HPDE6-E6E7 (cell line): ENCODE results near the gene GALM.
"Not testable (repeated sequence)": the region's sequence is repeated elsewhere in the genome, so short reads cannot be mapped to it uniquely, and the experiment has no call there.

Source experiments
- DNase-seq: peaks from one replicate; pipeline ENCODE4 v3.0.0; 2011; ENCODE audit warnings: missing footprints; ENCODE audit errors: extremely low spot score

Gene GALM

GRCh38 chr2:38739524-38739923, 73.6 kb downstream of the GALM start:
- no peak for DNase-seq

- DNase-seq: no peak
Observed at GRCh38 chr2:38740851-38741731, 75.2 kb downstream of the GALM start.

- no peak for DNase-seq
Observed at GRCh38 chr2:38742797-38743559, 77.1 kb downstream of the GALM start.

- no peak for DNase-seq
Observed at GRCh38 chr2:38743672-38744398, 77.9 kb downstream of the GALM start.

- DNase-seq: no peak
Observed at GRCh38 chr2:38744399-38744780, 78.5 kb downstream of the GALM start.

- no peak for DNase-seq
Observed at GRCh38 chr2:38745267-38745666, 79.4 kb downstream of the GALM start.

- no peak for DNase-seq
Observed at GRCh38 chr2:38747007-38747424, 81.1 kb downstream of the GALM start.

GRCh38 chr2:38747819-38748218, 81.9 kb downstream of the GALM start:
- DNase-seq: no peak

GRCh38 chr2:38748391-38748790, 82.5 kb downstream of the GALM start:
- DNase-seq: no peak

GRCh38 chr2:38748943-38749804, 83.3 kb downstream of the GALM start:
- DNase-seq: no peak

GRCh38 chr2:38750011-38750890, 84.3 kb downstream of the GALM start:
- DNase-seq: peak; percentile 50

- peak; percentile 97 for DNase-seq
Observed at GRCh38 chr2:38750891-38751595, 85.1 kb downstream of the GALM start, which contains the start of gene SRSF7. SRSF7 (minus strand) TSS chr2:38751361; CDS start chr2:38751256, 105 bp downstream.

GRCh38 chr2:38751596-38752410, 85.9 kb downstream of the GALM start:
- no peak for DNase-seq

GRCh38 chr2:38754049-38754448, 88.1 kb downstream of the GALM start:
- no peak for DNase-seq

GRCh38 chr2:38754506-38754905, 88.6 kb downstream of the GALM start:
- no peak for DNase-seq

- DNase-seq: not testable (repeated sequence)
Observed at GRCh38 chr2:38755891-38756290, 90.0 kb downstream of the GALM start.

GRCh38 chr2:38763228-38763627, 97.3 kb downstream of the GALM start:
- no peak for DNase-seq

GRCh38 chr2:38763728-38764127, 97.8 kb downstream of the GALM start:
- no peak for DNase-seq

- no peak for DNase-seq
Observed at GRCh38 chr2:38765149-38765548, 99.2 kb downstream of the GALM start.
